ENCODE data around the gene SLC25A21.

GRCh38 chr14:36942522-36943245 lies 229.7 kb downstream of the SLC25A21 start:
- TF ChIP-seq POLR2A (IDR thresholded peaks at IDR 0.05) = no peak
- TF ChIP-seq, protein P1, sequence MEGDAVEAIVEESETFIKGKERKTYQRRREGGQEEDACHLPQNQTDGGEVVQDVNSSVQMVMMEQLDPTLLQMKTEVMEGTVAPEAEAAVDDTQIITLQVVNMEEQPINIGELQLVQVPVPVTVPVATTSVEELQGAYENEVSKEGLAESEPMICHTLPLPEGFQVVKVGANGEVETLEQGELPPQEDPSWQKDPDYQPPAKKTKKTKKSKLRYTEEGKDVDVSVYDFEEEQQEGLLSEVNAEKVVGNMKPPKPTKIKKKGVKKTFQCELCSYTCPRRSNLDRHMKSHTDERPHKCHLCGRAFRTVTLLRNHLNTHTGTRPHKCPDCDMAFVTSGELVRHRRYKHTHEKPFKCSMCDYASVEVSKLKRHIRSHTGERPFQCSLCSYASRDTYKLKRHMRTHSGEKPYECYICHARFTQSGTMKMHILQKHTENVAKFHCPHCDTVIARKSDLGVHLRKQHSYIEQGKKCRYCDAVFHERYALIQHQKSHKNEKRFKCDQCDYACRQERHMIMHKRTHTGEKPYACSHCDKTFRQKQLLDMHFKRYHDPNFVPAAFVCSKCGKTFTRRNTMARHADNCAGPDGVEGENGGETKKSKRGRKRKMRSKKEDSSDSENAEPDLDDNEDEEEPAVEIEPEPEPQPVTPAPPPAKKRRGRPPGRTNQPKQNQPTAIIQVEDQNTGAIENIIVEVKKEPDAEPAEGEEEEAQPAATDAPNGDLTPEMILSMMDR (IDR thresholded peaks at IDR 0.05) = no peak

Data from esophagus squamous epithelium (tissue), 4 donors.